ENCODE data around the gene SYK. TPM values are rescaled to one million over a fixed set of nuclear protein-coding genes. Genes with fewer than 3 reads are reported as not detected.

SYK gene
- total RNA-seq, 1 donor from 2014 or later = 10.7 TPM

DNA sequence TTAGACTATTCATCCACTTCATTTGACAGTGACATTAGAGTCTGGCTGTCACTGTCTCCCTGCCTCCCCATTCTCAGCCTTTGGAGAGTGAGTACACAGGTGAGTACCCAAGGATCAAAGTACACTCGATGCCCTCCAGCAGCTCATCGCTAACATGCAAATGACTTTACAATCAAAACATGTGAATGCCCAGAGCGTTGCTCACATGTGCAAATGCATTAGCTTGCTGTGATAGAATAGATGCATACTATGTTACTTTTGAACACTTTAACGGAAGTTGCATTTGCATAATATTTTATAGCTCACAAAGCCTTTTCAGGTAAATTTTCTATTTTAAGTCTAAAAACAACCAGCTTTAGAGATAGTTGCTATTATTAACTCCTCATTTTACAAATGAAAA, 107.6 kb downstream of the SYK start:
- Mint-ChIP-seq H3K4me1 (ENCODE audit: low read depth, unreplicated experiment) (no peaks in the 10 kb centered on the region), H3K4me3 (ENCODE audit: unreplicated experiment) (no peak overlapping the region), H3K9me3 (ENCODE audit: unreplicated experiment) (peaks cover 4% of the 10 kb centered on the region), H3K27me3 (ENCODE audit: unreplicated experiment) (peaks cover 5% of the 10 kb centered on the region), H3K36me3 (ENCODE audit: unreplicated experiment) (no peaks in the 10 kb centered on the region), H3K27ac (ENCODE audit: unreplicated experiment) (no peak overlapping the region)
- no peak for DNase-seq
- TF ChIP-seq, protein P1, sequence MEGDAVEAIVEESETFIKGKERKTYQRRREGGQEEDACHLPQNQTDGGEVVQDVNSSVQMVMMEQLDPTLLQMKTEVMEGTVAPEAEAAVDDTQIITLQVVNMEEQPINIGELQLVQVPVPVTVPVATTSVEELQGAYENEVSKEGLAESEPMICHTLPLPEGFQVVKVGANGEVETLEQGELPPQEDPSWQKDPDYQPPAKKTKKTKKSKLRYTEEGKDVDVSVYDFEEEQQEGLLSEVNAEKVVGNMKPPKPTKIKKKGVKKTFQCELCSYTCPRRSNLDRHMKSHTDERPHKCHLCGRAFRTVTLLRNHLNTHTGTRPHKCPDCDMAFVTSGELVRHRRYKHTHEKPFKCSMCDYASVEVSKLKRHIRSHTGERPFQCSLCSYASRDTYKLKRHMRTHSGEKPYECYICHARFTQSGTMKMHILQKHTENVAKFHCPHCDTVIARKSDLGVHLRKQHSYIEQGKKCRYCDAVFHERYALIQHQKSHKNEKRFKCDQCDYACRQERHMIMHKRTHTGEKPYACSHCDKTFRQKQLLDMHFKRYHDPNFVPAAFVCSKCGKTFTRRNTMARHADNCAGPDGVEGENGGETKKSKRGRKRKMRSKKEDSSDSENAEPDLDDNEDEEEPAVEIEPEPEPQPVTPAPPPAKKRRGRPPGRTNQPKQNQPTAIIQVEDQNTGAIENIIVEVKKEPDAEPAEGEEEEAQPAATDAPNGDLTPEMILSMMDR (IDR thresholded peaks at IDR 0.05; ENCODE audit: partially characterized antibody, unreplicated experiment) = no peak

DNA sequence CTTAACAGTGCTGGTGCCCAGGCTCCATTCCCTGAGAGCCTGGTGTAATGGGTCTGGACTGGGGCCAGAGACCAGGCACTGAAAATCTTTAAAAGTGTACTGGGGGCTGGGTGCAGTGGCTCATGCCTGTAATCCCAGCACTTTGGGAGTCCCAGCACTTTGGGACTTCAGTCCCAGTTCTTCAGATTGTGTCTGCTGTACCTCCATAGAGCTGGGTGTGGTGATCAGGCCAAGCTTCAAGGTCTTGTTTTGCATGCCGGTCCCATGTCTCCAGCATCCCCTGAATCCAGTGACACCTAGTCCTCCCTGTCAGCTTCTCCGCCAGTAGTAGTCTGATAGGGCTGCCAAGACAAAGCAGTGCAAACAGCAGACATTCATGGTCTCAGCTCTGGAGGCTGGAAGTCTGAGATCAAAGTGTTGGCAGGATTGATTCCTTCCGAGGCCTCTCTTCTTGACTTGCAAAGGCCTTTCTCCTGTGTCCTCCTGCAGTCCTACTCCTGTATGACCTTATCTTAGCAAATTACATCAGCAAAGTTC, 108.2 kb downstream of the SYK start:
- H3K4me3 Mint-ChIP-seq (ENCODE audit: unreplicated experiment) = no peak overlapping the region
- TF ChIP-seq, protein P1 (IDR thresholded peaks at IDR 0.05; ENCODE audit: partially characterized antibody, unreplicated experiment) = no peak

DNA sequence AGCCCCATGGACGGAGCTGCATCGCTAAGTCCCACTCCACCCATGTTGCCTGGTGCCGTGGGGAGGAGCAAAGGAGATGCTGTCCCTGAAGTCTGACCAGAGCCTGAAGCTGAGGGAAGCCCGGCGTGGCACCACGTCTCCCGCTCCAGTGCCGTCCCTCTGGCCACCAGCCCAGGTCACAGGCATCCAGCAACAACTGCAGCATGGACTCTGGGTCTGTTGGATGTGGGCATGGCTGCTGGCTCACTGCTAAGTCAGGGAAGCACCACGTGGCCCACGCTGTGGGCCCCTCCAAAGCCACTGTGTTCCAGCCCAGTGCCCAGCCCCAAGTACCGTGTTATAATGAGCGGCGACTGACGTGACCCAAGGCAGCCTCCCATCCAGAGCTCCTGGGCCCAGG, 112.6 kb downstream of the SYK start:
- DNase-seq = no peak
- Mint-ChIP-seq H3K27me3 (ENCODE audit: unreplicated experiment) (peaks cover 2% of the 10 kb centered on the region), H3K36me3 (ENCODE audit: unreplicated experiment) (no peaks in the 10 kb centered on the region), H3K27ac (ENCODE audit: unreplicated experiment) (no peak overlapping the region), H3K4me1 (ENCODE audit: low read depth, unreplicated experiment) (no peaks in the 10 kb centered on the region), H3K9me3 (ENCODE audit: unreplicated experiment) (peaks cover 4% of the 10 kb centered on the region), H3K4me3 (ENCODE audit: unreplicated experiment) (no peak overlapping the region)
- TF ChIP-seq, protein P1 (IDR thresholded peaks at IDR 0.05; ENCODE audit: partially characterized antibody, unreplicated experiment) = no peak

More for the DNA sequence above, 108.2 kb downstream of the SYK start:
- Mint-ChIP-seq H3K36me3 (ENCODE audit: unreplicated experiment) (no peaks in the 10 kb centered on the region), H3K4me1 (ENCODE audit: low read depth, unreplicated experiment) (no peaks in the 10 kb centered on the region), H3K27me3 (ENCODE audit: unreplicated experiment) (peaks cover 5% of the 10 kb centered on the region), H3K9me3 (ENCODE audit: unreplicated experiment) (peaks cover 4% of the 10 kb centered on the region), H3K27ac (ENCODE audit: unreplicated experiment) (no peak overlapping the region)
- DNase-seq = no peak

- no peak overlapping the region for H3K27ac Mint-ChIP-seq (ENCODE audit: unreplicated experiment)
- H3K9me3 Mint-ChIP-seq (ENCODE audit: unreplicated experiment) = peaks cover 4% of the 10 kb centered on the region
- TF ChIP-seq, protein P1 (IDR thresholded peaks at IDR 0.05; ENCODE audit: partially characterized antibody, unreplicated experiment) = peak; percentile 92
- DNase-seq = peak; percentile 77
- no peaks in the 10 kb centered on the region for H3K4me1 Mint-ChIP-seq (ENCODE audit: low read depth, unreplicated experiment)
- H3K4me3 Mint-ChIP-seq (ENCODE audit: unreplicated experiment) = no peak overlapping the region
- peaks cover 5% of the 10 kb centered on the region for H3K27me3 Mint-ChIP-seq (ENCODE audit: unreplicated experiment)
- H3K36me3 Mint-ChIP-seq (ENCODE audit: unreplicated experiment) = no peaks in the 10 kb centered on the region
Measured at GRCh38 chr9:90914868-90915483, 113.4 kb downstream of the SYK start.

DNA sequence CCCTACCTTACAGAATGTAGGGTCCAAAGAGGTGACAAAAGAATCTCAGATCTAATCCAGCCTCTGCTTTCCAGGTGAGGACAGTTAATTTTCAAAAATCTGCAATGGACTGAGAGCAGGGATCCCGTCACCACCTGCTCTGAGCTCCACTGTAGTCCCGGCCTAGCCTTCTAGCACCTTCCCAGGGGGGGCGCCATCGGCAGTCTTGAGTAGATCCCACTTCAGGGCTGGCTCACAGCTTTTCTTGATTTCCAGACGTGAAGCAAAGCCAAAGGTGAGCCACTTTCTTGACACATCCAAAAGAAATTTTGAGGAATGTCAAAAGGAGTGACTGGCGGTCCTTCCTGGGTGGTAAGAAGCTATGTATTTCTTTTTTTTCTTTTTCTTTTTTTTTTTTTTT, 114.1 kb downstream of the SYK start:
- DNase-seq = peak; percentile 69
- Mint-ChIP-seq H3K4me3 (ENCODE audit: unreplicated experiment) (no peak overlapping the region), H3K36me3 (ENCODE audit: unreplicated experiment) (no peaks in the 10 kb centered on the region), H3K9me3 (ENCODE audit: unreplicated experiment) (peaks cover 3% of the 10 kb centered on the region), H3K4me1 (ENCODE audit: low read depth, unreplicated experiment) (no peaks in the 10 kb centered on the region), H3K27me3 (ENCODE audit: unreplicated experiment) (peaks cover 5% of the 10 kb centered on the region), H3K27ac (ENCODE audit: unreplicated experiment) (no peak overlapping the region)
- TF ChIP-seq, protein P1 (IDR thresholded peaks at IDR 0.05; ENCODE audit: partially characterized antibody, unreplicated experiment) = no peak

Measured in glutamatergic neuron (in vitro differentiated cells).